HG03039 (cell line): ENCODE measurements around the gene GPANK1.
A peak's percentile ranks its signal among the peaks of the same experiment; 100 is the strongest.
"Not testable (repeated sequence)": the region's sequence is repeated elsewhere in the genome, so short reads cannot be mapped to it uniquely, and the experiment has no call there.

Source experiments
- ATAC-seq: cut with Tn5 transposase; IDR thresholded peaks from one replicate; pipeline ENCODE4 v1.9.1; 2021; ENCODE audit warnings: mild to moderate bottlenecking, moderate library complexity; ENCODE audit not compliant: unreplicated experiment

GPANK1 gene

DNA sequence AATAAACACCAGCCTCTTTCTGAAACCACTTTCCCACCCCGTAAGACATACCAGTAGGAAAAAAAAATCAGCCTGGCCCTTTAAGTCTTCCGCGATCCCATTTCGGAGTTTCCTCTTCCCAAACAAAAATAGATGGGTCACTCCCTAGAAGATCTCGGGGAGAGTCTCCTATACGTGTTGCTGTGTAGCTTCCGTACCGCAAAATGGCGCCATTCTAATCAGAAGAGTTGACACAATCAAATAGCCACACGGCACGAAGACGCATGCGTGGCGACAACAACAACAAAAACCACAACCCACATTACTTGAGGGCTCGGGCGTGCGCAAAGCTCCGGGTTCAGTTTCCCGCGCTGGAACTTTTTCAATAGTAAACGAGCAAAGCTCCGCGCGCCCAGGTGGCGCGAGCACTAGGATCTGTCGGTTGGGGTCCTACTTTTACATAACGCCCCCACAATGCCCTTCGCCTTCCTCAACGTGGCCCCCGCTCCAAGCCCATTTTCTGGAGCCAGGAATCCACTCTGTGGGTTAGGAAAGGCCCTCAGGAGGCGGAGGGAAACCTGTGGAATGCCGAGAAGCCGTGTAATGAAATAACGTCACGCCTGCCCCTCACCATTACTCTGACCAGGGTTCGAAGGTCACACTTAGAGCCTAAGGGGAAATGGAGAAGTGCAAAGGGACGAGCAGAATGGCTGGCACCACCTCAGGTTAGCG lies at the start of gene GPANK1:
TSS of gene GPANK1 (minus strand) at position 208 of the 711 bp plus-strand sequence. CDS start 519 bp downstream, outside the sequence.
- no peak for ATAC-seq

DNA sequence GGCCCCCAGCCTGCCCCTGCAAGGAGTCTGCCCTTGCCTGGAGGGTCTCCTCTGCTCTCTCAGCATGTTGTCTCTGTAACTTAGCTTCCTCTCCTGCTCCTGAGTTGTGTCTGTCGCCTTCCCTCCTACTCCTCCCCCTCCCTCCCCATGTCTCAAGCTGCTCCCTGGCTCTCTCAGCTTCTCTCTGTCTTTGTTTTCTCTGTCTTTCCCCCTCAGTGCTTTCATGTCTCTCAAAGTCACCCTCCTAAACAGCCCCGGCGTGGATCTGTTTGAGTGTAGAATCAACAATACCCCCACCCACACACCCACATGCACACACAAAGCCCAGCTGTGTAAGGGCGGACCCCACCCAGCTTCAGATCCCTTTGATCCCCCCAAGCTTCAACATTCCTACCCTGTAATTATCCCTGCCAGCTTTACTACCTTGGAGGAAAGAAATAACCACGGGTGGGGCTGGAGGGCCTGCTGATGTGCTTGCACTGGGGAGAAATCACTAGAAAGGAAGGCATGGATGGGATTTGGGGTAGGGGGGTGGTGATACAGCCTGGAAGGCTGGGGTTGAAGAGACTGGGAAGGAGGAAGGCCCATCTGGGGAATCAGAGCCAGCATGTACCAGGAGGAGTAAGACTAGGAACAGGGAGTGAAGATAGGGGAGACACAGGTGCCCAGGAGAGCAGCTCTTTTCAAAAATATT lies 49.3 kb upstream of the GPANK1 start:
- ATAC-seq = no peak

DNA sequence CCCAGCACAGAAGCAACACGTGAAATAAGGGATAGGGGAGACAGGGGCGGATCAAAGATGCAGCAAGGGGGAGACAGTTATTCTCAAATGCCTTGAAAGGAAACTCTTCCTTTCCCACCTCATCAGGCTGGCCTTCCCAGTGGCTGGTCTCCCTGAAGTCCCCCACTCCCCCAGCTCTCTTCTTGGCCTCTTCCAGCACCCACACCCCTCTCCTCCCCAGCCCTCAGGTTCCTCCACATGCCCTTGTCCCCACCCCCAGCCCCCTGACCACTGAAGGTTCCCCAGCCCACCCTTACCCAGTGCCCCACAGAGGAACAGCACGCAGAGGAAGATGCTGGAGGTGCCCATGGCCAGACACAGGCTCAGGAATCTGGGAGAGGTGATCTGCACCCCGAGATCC lies 48.7 kb upstream of the GPANK1 start:
- ATAC-seq = no peak

DNA sequence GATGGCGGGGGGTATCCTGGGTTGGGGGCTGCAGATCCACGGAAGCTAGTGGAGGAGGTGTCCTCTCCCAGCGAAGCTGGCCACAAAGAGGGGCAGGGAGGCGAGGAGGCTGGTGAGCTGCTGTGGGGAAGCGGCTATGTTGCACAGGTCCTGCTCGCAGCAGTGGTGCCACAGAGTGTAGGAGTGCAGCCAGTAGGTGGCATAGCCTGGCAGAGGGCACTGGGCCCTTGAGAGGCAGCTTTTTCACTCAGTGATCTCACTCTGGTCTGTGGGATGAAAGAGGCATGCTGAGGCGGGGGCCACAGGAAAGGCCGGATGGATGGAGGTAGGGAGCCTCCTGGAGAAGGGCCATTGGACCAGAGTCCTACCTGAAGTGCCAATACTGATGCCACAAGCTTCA lies 47.5 kb upstream of the GPANK1 start:
- no peak for ATAC-seq

DNA sequence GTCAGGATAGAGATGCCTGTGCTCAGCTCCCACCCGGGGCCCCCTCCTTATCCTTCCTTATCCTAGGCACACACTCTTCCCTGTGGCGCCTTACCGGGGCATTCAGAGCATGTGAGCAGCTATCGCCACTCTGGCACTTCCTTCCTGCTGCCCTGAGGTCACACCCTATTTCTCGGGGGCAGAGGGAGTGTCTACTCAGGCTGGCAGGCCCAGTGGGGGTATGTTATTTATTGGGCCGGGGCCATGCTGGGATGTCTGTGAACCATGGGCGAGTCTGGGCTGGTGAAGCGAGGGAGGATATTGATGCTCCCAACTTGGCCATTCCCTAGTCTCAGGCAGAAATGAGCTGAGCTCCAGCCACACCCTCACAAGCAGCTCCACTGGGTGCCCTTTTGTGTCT lies 46.4 kb upstream of the GPANK1 start:
- no peak for ATAC-seq

DNA sequence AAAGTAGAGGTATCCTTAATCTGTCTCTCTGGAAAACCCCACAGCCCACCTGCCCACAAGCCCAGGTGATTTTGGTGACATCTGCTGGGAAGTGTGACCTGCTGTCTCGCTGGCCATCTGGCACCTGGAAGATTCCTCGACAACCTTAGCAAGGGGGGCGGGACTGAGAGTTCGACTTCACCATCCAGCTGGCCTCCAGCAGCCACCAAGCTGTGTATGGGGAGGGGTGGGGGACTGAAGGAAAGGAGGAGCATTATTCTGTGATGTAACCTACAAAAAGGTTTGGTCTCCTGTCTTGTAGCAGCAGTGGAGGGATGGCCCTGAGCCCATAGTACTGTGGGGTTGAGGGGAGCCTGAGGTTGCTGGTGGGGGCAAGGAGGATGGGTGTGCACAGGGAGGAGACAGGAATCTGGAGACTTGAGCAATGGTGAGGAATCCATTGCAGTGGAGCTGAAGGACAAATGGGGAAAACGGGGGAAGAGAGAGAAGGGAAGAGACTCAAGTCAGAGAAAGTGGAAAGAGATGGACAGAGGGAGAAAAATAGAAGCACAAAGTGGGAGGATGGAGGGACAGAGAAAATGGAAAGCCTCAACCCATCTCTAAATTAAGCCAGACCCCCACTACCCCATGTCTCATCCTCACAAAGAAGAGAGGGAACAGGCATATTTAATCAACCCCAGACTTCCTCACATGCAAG lies 45.9 kb upstream of the GPANK1 start:
- no peak for ATAC-seq

DNA sequence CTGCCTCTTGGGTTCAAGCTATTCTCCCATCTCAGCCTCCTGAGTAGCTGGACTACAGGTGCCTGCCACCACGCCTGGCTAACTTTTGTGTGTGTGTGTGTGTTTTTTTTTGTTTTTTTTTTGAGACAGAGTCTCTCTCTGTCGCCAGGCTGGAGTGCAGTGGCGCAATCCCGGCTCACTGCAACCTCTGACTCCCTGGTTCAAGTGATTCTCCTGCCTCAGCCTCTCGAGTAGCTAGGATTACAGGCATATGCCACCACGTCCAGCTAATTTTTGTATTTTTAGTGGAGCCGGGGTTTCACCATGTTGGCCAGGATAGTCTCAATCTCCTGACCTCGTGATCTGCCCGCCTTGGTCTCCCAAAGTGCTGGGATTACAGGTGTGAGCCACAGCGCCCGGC lies 44.4 kb upstream of the GPANK1 start:
- not testable (repeated sequence) for ATAC-seq

DNA sequence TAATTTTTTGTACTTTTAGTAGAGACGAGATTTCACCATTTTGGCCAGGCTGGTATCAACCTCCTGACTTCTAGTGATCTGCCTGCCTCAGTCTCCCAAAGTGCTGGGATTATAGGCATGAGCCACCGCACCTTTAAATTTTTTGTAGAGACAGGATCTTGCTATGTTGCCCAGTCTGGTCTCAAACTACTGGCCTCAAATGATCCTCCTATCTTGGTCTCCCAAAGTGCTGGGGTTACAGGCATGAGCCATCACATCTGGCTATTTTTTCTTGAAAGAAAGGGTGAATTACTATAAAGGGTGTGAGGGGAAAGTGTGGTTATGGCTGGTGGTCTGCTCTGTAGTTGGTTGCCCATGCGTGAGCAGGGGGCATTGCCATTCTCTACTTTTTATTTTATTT lies 43.4 kb upstream of the GPANK1 start:
- no peak for ATAC-seq

DNA sequence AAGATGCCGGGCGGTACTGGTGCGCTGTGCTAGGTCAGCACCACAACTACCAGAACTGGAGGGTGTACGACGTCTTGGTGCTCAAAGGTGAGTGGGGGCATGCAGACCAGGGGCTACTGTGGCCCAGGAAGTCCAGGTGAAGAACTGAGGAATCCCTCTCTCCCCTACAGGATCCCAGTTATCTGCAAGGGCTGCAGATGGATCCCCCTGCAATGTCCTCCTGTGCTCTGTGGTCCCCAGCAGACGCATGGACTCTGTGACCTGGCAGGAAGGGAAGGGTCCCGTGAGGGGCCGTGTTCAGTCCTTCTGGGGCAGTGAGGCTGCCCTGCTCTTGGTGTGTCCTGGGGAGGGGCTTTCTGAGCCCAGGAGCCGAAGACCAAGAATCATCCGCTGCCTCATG lies 42.9 kb upstream of the GPANK1 start:
- ATAC-seq = no peak

DNA sequence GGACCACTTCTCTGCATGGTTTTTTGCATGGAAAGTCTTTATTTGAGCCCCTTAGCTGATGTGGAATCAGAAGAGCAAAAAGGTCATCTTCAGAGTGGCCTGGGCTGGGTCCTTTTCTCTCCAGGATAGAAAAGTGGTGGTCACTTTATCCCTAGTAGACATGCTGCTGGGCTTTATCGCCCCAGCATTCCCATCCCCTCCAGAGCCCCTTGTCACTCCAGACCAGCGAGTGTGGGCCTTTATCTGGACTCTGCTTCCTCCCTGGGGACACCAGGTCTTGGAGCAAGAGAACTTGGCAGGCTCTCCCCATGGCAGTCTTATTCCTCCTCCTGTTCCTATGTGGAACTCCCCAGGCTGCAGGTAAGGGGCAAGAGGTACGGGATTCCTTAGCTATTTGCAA lies 41.8 kb upstream of the GPANK1 start, which contains the start of gene LY6G6F:
TSS of gene LY6G6F (plus strand) at position 268 of the 400 bp plus-strand sequence. CDS start at position 309, 41 bp downstream.
- no peak for ATAC-seq

DNA sequence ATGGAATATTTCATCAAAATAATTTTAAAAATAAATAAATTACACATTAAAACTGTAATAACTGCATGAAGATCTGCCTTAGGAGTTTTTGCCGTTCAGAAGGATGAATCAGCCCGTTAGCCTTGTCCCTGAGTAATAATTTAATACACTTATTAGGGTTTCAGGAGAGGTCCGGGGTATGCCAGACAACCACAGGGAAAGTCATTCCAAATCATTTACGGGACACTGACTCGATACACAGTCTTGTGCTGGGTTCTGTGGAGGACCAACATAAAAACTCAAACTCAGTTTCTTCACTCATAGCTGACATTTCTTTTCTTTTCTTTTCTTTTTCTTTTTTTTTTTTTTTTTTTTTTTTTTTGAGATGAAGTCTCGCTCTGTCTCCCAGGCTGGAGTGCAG lies 41.1 kb upstream of the GPANK1 start:
- ATAC-seq = no peak

DNA sequence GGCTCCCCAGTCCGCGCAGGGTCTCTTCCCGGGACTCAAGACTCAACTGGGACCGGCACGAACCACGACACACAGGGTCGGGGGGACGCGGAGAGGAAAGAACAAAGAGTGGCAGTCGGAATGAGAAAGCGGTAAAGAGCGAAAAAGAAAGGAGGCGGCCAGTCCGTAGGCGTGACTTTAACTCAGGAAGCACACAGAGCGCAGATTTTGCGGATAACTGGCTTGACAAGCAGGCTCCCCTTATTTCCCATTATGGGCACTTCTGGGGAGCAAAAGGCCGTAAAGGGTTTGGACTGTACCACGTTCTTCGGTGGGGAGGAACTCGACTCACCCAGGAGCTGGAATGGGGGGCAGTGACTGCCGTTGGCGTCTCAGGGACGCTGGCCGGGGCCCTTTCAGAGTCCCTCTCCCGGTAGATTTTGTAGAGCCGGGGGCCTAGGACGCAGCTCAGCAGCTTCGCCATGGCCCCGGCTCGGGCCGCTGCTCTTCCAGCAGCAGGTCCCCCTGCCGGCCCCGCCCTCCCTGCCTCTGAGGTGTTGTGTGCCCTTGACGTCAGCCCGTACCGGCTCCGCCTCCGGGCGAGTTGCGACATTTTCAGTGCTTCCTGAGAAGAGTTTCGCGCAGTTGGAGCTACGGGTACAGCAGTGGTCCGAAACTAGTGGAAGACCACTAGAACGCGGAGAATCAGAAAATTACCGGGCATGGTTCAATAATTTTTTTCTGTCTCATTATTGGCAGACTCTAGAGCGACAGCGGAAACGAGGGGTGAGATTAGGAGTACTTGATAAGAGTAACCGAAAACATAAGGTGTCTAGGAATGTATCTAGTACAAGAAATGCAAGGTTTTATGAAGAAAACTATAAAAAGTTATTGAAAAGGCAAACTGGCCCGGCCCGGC lies 38.3 kb upstream of the GPANK1 start, which contains the start of gene ABHD16A:
TSS of gene ABHD16A (minus strand) at position 506 of the 898 bp plus-strand sequence. CDS start at position 463, 43 bp downstream.
- ATAC-seq = peak; percentile 86

DNA sequence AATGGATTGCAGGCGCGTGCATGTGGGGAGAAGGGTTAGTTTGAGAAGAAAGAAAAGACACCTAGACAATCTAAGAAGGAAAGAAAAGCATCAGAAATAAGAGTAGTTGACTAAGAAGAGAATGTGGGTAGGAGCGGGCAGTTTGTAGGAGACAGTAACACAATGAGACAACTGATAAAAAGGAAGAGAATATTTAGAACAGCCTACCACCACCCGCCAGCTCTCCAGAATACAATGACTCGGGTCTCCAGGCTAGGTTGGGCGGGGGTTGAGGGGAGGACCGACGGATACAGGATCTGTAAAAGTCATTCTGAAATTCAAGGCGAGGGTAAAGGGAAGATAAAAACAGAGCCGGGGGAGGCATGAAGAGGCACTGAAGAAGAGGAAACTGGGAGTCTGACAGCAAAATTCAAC lies 37.6 kb upstream of the GPANK1 start:
- no peak for ATAC-seq

DNA sequence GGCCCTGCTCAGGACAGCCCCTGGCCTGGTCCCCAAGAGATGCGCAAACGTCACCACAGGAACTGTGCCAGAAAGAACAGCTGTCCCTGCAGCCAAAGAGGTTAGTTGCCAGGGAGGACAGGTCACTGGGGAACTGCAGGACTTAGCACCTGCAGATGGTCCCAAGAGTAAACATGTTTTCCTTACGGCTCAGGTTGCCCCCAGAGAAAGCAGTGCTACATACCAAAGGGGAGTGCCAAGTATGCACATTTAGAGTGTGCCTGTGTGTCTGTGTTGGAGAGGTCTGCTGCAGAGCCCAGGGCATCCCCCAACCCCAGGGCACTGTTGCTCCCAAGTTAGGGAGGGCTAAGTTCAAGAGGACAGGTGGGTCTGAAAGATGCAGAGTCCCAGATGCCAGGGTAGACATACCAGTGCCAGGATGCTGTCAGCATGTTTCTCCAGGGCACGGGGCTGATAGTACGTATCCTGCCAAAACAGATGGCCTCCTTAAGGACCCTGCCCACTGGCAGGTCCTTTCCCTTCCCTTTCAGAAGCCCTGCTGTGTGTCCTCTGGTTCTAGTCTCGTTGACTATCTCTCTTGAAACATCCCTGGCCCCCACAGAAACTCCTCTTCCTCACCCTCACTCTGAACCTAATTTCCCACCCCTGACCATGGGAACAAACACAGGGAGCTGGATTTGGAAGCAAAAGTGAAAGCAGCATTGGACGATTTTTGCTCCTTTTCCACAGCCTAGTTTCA lies 37.0 kb upstream of the GPANK1 start:
- ATAC-seq = no peak

DNA sequence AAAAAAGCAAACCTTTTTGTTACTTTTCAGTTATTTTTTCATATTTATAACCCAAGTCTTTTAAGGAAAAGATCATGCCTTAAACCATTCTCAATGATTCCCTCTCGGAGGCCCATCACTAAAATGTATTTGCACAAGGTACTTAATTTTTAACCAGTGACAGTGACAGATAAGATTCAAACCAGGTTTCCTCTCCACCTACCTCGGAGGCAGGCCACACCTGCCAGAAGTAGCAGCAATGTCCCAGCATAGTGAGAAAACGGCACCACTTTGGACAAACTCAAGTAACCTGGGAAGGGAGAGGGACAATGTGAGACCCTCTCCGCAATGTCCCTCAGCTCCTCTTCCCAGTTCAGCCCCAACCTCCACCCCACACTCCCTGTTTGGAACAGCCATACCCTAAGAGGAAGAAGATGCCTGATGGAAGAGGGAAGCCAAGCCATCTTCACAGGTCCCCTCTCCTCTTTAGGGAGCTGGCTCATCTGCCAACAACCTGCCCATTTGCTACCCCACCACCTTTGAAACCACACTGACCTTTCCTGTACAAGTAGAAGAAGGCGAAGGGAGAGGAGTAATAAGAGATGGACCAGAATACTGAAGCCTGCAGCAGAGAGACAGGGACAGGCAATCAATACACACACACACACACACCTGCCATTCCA lies 36.1 kb upstream of the GPANK1 start:
- ATAC-seq = no peak

DNA sequence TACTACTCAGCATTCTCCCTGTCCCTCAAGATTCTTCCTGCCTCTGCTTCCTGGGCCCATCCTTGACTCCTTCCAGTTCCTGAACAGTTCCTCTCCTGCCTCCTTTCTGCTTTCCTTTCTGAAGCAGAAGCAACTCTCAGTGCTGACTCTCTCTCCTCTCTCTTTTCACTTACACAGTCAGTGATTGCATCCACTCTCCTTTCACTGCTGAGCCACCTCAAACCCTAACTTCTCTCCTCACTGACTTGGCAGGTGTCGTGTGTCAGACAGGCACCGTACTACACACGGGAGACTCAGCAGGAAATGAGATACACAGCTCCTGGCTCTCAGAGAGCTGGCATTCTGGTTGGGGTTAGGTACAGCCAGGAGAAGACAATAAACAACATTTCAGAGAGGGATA lies 32.8 kb upstream of the GPANK1 start:
- no peak for ATAC-seq

DNA sequence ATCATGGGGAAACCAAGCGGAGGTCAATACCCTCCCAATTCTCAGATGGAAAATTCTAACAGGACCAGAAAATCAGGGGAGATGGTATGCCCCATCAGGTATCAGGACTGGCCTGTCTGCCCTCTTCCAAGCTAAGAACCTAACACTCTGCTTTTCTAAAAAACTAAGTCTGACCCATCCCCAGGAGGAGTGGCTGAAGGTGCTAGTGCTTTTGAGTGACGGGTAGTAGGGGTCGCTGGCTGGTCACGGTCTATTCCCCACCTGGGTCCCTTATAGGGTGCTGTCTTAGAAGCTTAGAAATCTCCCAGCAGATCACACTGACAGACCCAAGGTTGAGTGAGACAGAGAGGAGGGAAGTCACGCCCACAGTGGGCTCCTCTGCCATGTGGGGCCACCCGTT lies 28.7 kb upstream of the GPANK1 start:
- no peak for ATAC-seq

DNA sequence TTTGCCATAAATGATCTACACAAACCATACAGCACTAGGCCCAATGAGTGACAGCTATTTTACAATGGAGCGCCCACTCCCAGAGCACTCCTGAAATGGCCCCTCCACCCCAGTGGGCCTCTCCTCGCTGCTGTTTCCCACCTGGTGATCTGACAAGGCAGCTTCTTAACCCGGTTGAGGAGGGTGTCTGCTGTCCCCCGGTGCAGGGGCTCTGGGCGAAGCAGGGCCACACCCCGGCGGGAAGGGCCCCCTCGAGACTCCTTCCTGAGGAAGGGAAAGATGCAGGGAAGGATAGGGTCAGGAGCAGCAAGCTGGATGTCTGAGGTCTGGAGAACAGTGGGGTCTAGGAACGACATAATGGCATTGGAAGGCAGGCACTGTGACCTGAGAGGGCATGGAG lies 28.1 kb upstream of the GPANK1 start:
- no peak for ATAC-seq

DNA sequence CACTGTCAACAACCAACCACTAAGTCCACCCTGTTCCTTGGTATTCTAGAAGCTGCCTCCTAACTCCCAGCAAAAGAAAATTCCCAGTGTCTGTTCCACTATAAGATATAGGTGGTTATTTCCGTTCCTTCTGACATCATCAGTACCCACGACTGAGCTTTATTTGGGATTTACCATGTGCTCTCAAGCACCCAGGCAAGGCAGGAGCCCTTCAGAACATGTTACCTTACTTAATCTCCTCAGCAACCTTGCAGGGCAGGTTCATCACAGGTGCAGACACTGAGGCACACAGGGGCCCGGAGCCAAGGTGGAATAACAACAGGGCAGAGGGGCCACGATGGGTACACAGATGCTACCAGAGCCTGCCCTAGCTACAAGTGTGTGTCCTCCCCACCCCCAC lies 27.6 kb upstream of the GPANK1 start:
- ATAC-seq = no peak
